ENCODE results near the gene GXYLT2.
"Not testable (repeated sequence)": the region's sequence is repeated elsewhere in the genome, so short reads cannot be mapped to it uniquely, and the experiment has no call there.

The GXYLT2 gene

GRCh38 chr3:72909591-72909990, 21.7 kb downstream of the GXYLT2 start:
- H3K9me3 ChIP-seq (ENCODE audit: control insufficient read depth, insufficient read depth, low read length) = no peaks in the 10 kb centered on the region
- H3K36me3 ChIP-seq (ENCODE audit: control insufficient read depth, insufficient read depth, low read length) = no peaks in the 10 kb centered on the region
- H3K4me1 ChIP-seq (ENCODE audit: control insufficient read depth, insufficient read depth, low read length) = no peaks in the 10 kb centered on the region
- H3K4me3 ChIP-seq (ENCODE audit: low read depth, low read length) = no peak overlapping the region
- H3K9ac ChIP-seq (ENCODE audit: low read depth, low read length) = no peak overlapping the region
- no peak overlapping the region for H3K27ac ChIP-seq (ENCODE audit: low read depth, low read length)
- no peaks in the 10 kb centered on the region for H3K27me3 ChIP-seq (ENCODE audit: control insufficient read depth, insufficient read depth, low read length)

- Histone ChIP-seq H3K9ac (ENCODE audit: low read depth, low read length) (no peak overlapping the region), H3K27me3 (ENCODE audit: control insufficient read depth, insufficient read depth, low read length) (no peaks in the 10 kb centered on the region), H3K36me3 (ENCODE audit: control insufficient read depth, insufficient read depth, low read length) (no peaks in the 10 kb centered on the region), H3K4me1 (ENCODE audit: control insufficient read depth, insufficient read depth, low read length) (no peaks in the 10 kb centered on the region), H3K4me3 (ENCODE audit: low read depth, low read length) (no peak overlapping the region), H3K9me3 (ENCODE audit: control insufficient read depth, insufficient read depth, low read length) (no peaks in the 10 kb centered on the region), H3K27ac (ENCODE audit: low read depth, low read length) (no peak overlapping the region)
These were observed 24.7 kb downstream of the GXYLT2 start for GRCh38 chr3:72912532-72912931.

- H3K9ac ChIP-seq (ENCODE audit: low read depth, low read length) = no peak overlapping the region
- no peaks in the 10 kb centered on the region for H3K4me1 ChIP-seq (ENCODE audit: control insufficient read depth, insufficient read depth, low read length)
- H3K36me3 ChIP-seq (ENCODE audit: control insufficient read depth, insufficient read depth, low read length) = no peaks in the 10 kb centered on the region
- no peak overlapping the region for H3K4me3 ChIP-seq (ENCODE audit: low read depth, low read length)
- H3K27ac ChIP-seq (ENCODE audit: low read depth, low read length) = no peak overlapping the region
- no peaks in the 10 kb centered on the region for H3K27me3 ChIP-seq (ENCODE audit: control insufficient read depth, insufficient read depth, low read length)
- no peaks in the 10 kb centered on the region for H3K9me3 ChIP-seq (ENCODE audit: control insufficient read depth, insufficient read depth, low read length)
These were observed 26.5 kb downstream of the GXYLT2 start for GRCh38 chr3:72914383-72914782.

GRCh38 chr3:72916250-72916649, 28.4 kb downstream of the GXYLT2 start:
- Histone ChIP-seq H3K4me3 (ENCODE audit: low read depth, low read length) (no peak overlapping the region), H3K4me1 (ENCODE audit: control insufficient read depth, insufficient read depth, low read length) (no peaks in the 10 kb centered on the region)

GRCh38 chr3:72919520-72919919, 31.7 kb downstream of the GXYLT2 start:
- Histone ChIP-seq H3K27ac (ENCODE audit: low read depth, low read length) (no peak overlapping the region), H3K27me3 (ENCODE audit: control insufficient read depth, insufficient read depth, low read length) (no peaks in the 10 kb centered on the region), H3K9ac (ENCODE audit: low read depth, low read length) (no peak overlapping the region), H3K36me3 (ENCODE audit: control insufficient read depth, insufficient read depth, low read length) (no peaks in the 10 kb centered on the region), H3K4me3 (ENCODE audit: low read depth, low read length) (no peak overlapping the region), H3K4me1 (ENCODE audit: control insufficient read depth, insufficient read depth, low read length) (no peaks in the 10 kb centered on the region), H3K9me3 (ENCODE audit: control insufficient read depth, insufficient read depth, low read length) (no peaks in the 10 kb centered on the region)

More at GRCh38 chr3:72916250-72916649, 28.4 kb downstream of the GXYLT2 start:
- no peak overlapping the region for H3K9ac ChIP-seq (ENCODE audit: low read depth, low read length)
- H3K27ac ChIP-seq (ENCODE audit: low read depth, low read length) = no peak overlapping the region
- H3K27me3 ChIP-seq (ENCODE audit: control insufficient read depth, insufficient read depth, low read length) = no peaks in the 10 kb centered on the region
- no peaks in the 10 kb centered on the region for H3K9me3 ChIP-seq (ENCODE audit: control insufficient read depth, insufficient read depth, low read length)
- no peaks in the 10 kb centered on the region for H3K36me3 ChIP-seq (ENCODE audit: control insufficient read depth, insufficient read depth, low read length)

GRCh38 chr3:72924055-72924454, 36.2 kb downstream of the GXYLT2 start:
- H3K36me3 ChIP-seq (ENCODE audit: control insufficient read depth, insufficient read depth, low read length) = no peaks in the 10 kb centered on the region
- H3K4me1 ChIP-seq (ENCODE audit: control insufficient read depth, insufficient read depth, low read length) = peaks cover 5% of the 10 kb centered on the region; the same call in 1 of the 2 replicates
- H3K4me3 ChIP-seq (ENCODE audit: low read depth, low read length) = no peak overlapping the region
- H3K27ac ChIP-seq (ENCODE audit: low read depth, low read length) = no peak overlapping the region
- H3K27me3 ChIP-seq (ENCODE audit: control insufficient read depth, insufficient read depth, low read length) = no peaks in the 10 kb centered on the region
- H3K9me3 ChIP-seq (ENCODE audit: control insufficient read depth, insufficient read depth, low read length) = no peaks in the 10 kb centered on the region
- H3K9ac ChIP-seq (ENCODE audit: low read depth, low read length) = no peak overlapping the region

- peaks cover 17% of the 10 kb centered on the region for H3K4me1 ChIP-seq (ENCODE audit: control insufficient read depth, insufficient read depth, low read length)
- H3K27me3 ChIP-seq (ENCODE audit: control insufficient read depth, insufficient read depth, low read length); H3K9me3 ChIP-seq (ENCODE audit: control insufficient read depth, insufficient read depth, low read length); H3K4me3 ChIP-seq (ENCODE audit: low read depth, low read length); H3K27ac ChIP-seq (ENCODE audit: low read depth, low read length); H3K9ac ChIP-seq (ENCODE audit: low read depth, low read length); H3K36me3 ChIP-seq (ENCODE audit: control insufficient read depth, insufficient read depth, low read length): not testable (repeated sequence)
These were observed 41.2 kb downstream of the GXYLT2 start for GRCh38 chr3:72928781-72929735.

GRCh38 chr3:72930754-72931153, 42.9 kb downstream of the GXYLT2 start:
- Histone ChIP-seq H3K9ac (ENCODE audit: low read depth, low read length) (no peak overlapping the region), H3K4me3 (ENCODE audit: low read depth, low read length) (no peak overlapping the region), H3K27ac (ENCODE audit: low read depth, low read length) (no peak overlapping the region), H3K4me1 (ENCODE audit: control insufficient read depth, insufficient read depth, low read length) (peaks cover 13% of the 10 kb centered on the region), H3K36me3 (ENCODE audit: control insufficient read depth, insufficient read depth, low read length) (no peaks in the 10 kb centered on the region), H3K27me3 (ENCODE audit: control insufficient read depth, insufficient read depth, low read length) (no peaks in the 10 kb centered on the region), H3K9me3 (ENCODE audit: control insufficient read depth, insufficient read depth, low read length) (no peaks in the 10 kb centered on the region)

GRCh38 chr3:72932416-72932815, 44.6 kb downstream of the GXYLT2 start:
- no peaks in the 10 kb centered on the region for H3K9me3 ChIP-seq (ENCODE audit: control insufficient read depth, insufficient read depth, low read length)
- H3K4me3 ChIP-seq (ENCODE audit: low read depth, low read length) = no peak overlapping the region
- no peak overlapping the region for H3K9ac ChIP-seq (ENCODE audit: low read depth, low read length)
- no peaks in the 10 kb centered on the region for H3K36me3 ChIP-seq (ENCODE audit: control insufficient read depth, insufficient read depth, low read length)
- H3K4me1 ChIP-seq (ENCODE audit: control insufficient read depth, insufficient read depth, low read length) = peaks cover 12% of the 10 kb centered on the region
- H3K27ac ChIP-seq (ENCODE audit: low read depth, low read length) = no peak overlapping the region
- no peaks in the 10 kb centered on the region for H3K27me3 ChIP-seq (ENCODE audit: control insufficient read depth, insufficient read depth, low read length)

- Histone ChIP-seq H3K27me3 (ENCODE audit: control insufficient read depth, insufficient read depth, low read length) (no peaks in the 10 kb centered on the region), H3K4me1 (ENCODE audit: control insufficient read depth, insufficient read depth, low read length) (peaks cover 3% of the 10 kb centered on the region; the same call in 1 of the 2 replicates), H3K4me3 (ENCODE audit: low read depth, low read length) (no peak overlapping the region), H3K36me3 (ENCODE audit: control insufficient read depth, insufficient read depth, low read length) (no peaks in the 10 kb centered on the region), H3K9ac (ENCODE audit: low read depth, low read length) (no peak overlapping the region), H3K9me3 (ENCODE audit: control insufficient read depth, insufficient read depth, low read length) (no peaks in the 10 kb centered on the region), H3K27ac (ENCODE audit: low read depth, low read length) (no peak overlapping the region)
These were observed 50.8 kb downstream of the GXYLT2 start for GRCh38 chr3:72938471-72939265.

- Histone ChIP-seq H3K4me1 (ENCODE audit: control insufficient read depth, insufficient read depth, low read length) (0 out of 2 replicates have a peak, but pooled peaks cover 2% of the 10 kb centered on the region), H3K27me3 (ENCODE audit: control insufficient read depth, insufficient read depth, low read length) (no peaks in the 10 kb centered on the region), H3K9me3 (ENCODE audit: control insufficient read depth, insufficient read depth, low read length) (no peaks in the 10 kb centered on the region), H3K9ac (ENCODE audit: low read depth, low read length) (no peak overlapping the region), H3K36me3 (ENCODE audit: control insufficient read depth, insufficient read depth, low read length) (no peaks in the 10 kb centered on the region), H3K4me3 (ENCODE audit: low read depth, low read length) (no peak overlapping the region), H3K27ac (ENCODE audit: low read depth, low read length) (no peak overlapping the region)
These were observed 53.4 kb downstream of the GXYLT2 start for GRCh38 chr3:72941245-72941644.

Data from HUES48 (cell line).